ENCODE results near the gene SLC17A9. TPM values are rescaled to one million over a fixed set of nuclear protein-coding genes. Genes with fewer than 3 reads are reported as not detected.
"Not testable (repeated sequence)": the region's sequence is repeated elsewhere in the genome, so short reads cannot be mapped to it uniquely, and the experiment has no call there.

Gene SLC17A9
- polyA plus RNA-seq, 5 donors = 1.6 to 4.5 (median 4.0) TPM

DNA sequence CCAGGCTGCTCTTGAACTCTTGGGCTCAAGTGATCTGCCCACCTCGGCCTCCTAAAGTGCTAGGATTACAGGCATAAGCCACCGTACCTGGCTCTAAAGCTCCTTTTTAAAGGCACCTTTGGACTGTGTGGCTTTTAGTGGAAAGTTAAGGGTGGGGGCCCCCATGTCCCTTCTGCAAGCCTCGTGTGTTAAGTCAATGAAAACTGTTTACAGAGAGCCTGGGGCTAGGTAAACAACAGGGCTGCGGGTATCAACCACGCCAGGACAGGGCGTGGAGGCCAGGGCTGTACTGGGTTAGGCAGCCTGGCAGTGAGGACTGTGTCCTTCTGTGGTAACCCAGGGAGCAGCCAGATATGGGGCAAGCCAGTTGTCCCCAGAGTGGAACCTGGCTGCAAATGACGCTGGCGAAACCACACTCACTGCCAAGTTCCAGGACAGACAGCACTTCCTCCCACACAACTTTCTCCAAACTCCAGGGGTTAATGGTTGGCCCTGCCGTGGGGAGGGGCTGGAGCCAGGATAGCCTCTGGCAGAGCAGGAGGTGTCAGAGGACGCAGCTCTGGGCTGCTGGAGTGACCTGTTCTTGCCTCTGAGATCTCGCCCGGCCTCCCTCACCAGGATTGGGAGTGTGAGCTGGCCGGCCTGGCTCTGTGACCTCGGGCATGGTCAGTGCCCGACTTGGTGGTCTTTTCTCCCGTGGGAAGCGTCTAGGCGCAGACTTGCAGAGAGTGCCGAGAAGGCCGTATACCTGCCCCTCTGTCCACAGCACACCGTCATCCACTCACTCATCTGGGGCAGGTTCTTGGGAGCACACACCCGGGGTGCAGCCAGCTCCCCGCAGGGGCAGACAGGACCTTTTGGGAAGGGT, 3.2 kb downstream of the SLC17A9 start:
- DNase-seq = no peak

DNA sequence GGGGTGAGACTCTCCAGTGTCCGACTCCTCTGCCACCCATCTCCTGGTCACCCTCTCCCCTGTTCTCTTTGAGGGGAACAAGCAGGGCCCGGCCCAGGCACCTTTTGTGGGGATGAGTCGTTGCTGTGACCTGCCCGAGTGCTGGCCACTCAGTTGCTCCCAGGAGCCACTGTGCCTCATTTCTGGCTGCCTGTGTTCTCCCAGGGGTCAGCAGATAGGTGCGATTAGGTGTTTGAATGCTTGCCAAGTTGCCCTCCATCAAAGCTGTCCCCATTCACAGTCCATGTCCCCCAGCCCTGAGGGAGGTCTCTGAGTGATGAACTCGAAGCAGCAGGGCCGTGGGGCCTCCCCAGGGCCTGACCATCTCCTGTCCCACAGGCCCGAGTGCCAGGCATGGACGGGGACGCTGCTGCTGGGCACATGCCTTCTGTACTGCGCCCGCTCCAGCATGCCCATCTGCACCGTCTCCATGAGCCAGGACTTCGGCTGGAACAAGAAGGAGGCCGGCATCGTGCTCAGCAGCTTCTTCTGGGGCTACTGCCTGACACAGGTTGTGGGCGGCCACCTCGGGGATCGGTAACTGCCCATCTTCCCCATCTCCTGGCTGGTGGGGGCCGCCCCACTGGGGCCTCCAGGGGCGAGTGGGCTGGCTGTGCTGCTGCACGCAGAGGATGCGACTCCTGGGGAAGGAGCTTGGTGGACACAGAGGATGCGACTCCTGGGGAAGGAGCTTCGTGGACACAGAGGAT, 4.1 kb downstream of the SLC17A9 start:
- DNase-seq = no peak

GRCh38 chr20:62957136-62958117, 4.9 kb downstream of the SLC17A9 start:
- no peak for DNase-seq

DNA sequence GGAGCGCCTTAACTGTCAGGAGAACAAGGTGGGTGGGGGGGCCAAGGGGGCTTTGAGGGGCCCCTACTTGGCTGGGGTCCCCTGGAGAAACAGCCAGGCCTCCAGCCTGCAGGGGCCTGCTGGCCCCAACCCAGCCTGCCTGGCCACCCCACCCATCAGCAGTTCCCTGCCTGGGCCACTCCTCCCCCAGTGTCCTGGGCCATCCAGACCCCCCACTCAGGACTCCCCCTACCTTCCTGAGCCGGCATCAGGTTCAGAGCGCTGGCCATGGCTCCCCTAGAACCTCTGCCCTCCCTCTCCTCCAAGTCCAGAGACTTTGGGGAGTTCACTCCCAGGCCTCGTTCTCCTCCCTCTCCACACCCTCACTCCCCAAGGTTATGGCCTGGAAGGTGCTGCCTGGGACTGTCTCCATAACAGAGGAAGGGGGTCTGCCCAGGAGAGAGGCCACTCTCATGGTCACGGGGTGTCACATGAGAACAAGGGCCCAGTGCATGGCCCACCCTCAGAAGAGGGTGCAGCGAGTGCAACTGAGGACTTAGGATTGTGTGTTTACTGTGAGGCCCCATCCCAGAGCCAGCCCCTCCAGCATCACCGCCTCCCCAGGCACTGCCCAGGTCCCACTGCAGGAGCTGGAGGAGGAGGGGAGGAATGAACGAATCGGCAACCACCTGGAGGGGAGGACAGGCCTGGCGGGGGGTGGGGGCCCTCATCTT, 6.0 kb downstream of the SLC17A9 start:
- DNase-seq = no peak

DNA sequence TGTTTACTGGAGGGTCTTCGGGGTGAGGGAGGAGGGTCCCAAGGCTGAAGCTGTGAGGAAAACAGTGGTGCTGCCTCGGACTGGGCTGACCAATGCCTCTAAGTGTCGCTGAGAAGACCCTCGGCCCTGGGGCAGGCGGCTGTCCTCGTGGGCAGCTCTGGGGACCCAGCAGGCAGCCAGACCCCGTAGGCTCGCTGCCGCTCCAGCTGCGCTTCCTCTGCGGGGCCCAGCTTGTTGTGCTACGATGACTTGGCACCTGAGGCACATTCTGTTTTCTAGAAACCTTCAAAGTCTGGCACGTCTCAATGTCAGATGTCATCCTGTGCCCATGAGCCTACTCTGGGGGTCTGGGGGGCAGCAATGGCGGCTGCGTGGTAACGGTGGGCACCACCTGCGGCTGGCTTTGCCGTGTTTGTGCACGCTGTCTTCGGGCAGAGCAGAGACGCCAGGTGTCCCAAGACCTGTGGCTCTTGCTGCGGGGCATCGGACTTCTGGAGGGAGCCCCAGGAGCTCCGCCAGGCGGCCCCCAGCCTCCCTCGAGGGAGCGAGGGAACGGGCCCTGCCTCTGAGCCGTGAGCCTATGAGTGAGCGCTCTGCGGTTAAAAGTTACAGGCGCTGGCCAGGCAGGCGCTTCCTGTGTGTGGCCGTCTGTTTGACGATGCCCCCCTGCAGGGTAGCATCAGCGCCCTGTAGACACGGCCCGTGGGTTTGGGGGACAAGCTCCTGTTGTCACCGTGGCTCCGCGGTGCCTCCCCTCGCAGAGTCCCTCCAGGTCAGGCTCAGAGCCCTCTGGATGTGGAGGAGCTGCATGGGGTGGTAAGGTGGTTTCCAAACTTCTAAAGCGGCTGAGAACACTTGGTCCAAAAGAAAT, 6.8 kb downstream of the SLC17A9 start:
- no peak for DNase-seq

DNA sequence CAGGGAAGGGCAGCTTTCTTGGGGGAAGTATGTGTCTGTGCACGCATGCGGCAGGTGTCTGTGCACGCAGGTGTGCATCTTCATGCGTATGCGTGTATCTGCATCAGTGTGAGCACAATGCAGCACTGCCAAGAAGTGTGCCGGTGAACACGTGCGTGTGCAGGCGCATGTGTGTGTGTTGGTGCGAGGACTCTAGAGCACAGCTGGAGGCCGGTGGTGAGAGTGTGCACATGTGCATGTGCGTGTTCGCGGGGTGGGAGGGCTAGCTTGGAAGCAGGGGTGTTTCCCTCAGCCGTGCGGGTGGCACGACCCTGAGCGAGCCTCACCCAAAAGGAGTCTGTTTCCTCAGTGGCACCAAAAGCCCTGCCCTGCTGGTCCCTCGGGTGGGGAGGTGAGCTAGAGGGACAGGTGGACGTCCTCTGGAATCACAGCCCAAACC, 7.5 kb downstream of the SLC17A9 start:
- no peak for DNase-seq

GRCh38 chr20:62960446-62961309, 8.2 kb downstream of the SLC17A9 start:
- DNase-seq = not testable (repeated sequence)

DNA sequence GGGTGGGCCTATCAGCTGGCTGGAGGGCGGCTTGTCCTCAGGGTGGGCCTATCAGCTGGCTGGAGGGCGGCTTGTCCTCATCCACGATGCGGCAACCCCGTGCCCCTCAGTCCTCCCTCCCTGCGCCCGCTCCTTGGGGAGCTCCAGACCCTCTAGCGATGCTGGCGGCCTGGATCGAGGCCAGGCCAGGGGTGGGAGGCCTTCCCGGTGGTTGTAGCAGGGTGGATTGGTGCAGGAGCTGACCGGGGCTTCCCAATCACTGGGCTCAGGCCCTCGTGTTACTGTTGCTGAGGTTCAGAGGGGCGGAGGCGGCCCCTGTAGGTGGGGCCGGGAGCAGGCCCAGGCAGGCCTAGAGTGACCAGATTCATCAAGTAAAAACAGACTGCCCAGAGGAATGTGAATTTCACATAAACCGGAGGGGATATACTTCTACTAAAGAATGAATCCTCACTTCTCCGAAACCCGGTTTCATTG, 8.8 kb downstream of the SLC17A9 start:
- DNase-seq = no peak

GRCh38 chr20:62961799-62962198, 9.3 kb downstream of the SLC17A9 start:
- no peak for DNase-seq

- no peak for DNase-seq
These were observed 9.8 kb downstream of the SLC17A9 start for GRCh38 chr20:62962221-62962879.

DNA sequence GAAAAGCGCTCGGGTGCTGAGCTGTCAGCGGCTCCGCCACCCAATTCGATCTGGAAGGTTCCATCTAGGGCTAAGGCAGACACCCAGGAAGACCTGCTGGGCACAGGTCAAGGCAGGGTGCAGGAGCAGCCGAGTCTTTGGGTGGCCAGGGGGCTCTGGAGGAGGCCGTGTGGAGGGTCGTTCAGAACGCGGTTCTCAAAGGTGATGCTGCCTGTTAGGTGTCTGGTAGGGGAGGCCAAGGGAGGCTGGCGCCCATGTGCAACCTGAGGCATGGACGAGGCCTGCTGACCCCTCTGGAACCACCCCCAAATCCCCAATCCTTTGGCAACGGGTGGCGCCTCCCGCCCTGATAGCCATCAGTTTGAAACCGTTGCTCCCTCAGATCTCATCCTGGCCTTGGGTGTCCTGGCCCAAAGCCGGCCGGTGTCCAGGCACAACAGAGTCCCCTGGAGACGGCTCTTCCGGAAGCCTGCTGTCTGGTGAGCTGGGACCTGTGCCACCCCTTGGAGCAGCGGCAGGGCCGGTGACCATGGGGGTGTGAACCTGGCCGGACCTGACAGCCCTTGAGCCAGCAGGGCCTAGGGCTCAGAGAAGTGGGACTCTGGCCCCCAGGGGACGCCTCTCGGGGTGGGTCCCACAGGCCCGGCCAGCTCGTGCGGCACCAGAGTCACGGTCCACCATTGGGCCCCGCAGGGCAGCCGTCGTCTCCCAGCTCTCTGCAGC, 10.5 kb downstream of the SLC17A9 start:
- DNase-seq = no peak

DNA sequence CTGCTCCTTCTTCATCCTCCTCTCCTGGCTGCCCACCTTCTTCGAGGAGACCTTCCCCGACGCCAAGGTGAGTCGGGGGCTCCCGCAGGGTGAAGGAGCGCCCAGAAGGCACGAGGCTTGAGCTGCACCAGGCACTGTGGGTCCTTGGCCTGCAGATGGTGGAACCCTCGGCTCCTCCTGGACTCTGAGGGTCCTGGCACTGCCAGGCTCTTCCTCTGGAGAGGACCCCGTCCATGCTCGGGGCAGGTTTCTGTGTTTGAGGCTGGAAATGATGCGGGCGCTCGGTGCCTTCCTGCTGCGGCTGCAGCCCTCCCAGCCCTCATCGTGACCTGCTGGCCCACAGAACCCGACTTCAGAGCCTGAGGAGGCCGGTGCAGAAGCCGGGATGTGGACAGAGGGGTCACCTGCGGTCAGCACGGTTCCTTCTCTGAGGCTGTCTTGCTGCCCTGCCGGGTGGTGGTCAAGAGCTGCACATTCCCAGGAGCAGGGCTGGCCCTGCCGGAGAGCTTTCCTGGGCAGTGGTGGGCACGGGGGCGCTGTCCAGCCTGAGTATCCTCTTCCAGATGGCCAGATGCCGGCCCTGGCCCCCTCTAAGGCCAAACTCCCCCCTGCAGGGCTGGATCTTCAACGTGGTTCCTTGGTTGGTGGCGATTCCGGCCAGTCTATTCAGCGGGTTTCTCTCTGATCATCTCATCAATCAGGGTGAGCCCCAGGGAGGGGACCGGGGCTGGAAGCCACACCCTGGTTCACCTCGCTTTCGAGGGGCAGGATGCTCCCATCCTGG, 11.3 kb downstream of the SLC17A9 start:
- no peak for DNase-seq

DNA sequence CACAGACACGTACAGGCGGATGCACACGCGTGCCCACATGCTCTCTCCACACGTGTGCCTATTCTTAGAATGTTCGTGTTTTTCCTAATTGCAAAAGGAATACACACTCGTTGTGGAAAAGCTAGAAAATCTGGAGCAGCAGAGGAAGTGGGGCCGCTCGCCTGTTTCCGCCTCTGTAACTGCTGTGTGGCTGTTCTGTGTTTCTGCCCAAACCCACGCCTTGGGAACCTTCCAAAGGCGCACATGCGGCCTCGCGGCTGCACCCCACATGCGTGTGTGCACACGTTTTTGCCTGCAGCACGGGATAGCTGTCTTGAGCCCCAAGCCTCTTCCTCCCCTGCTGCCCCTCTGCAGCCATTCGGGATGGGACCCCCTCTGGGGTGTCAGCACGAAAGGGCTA, 12.2 kb downstream of the SLC17A9 start:
- DNase-seq = no peak

DNA sequence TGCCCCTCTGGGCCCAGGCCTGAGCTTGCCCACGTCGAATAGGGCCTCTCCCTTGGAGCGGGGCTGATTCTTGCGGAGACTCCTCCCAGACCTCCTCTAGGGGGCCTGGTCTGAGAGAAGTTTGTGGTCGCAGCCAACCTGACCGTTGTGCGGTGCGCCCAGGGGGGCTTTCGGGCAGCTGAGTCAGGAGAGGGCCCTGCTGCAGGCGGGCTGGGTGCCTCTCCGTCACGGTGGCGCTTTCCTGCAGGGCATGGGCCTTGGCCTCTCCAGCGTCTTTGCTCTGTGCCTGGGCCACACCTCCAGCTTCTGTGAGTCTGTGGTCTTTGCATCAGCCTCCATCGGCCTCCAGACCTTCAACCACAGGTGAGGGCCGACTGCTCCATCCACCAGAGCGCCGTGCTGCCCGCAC, 12.9 kb downstream of the SLC17A9 start:
- DNase-seq = no peak

DNA sequence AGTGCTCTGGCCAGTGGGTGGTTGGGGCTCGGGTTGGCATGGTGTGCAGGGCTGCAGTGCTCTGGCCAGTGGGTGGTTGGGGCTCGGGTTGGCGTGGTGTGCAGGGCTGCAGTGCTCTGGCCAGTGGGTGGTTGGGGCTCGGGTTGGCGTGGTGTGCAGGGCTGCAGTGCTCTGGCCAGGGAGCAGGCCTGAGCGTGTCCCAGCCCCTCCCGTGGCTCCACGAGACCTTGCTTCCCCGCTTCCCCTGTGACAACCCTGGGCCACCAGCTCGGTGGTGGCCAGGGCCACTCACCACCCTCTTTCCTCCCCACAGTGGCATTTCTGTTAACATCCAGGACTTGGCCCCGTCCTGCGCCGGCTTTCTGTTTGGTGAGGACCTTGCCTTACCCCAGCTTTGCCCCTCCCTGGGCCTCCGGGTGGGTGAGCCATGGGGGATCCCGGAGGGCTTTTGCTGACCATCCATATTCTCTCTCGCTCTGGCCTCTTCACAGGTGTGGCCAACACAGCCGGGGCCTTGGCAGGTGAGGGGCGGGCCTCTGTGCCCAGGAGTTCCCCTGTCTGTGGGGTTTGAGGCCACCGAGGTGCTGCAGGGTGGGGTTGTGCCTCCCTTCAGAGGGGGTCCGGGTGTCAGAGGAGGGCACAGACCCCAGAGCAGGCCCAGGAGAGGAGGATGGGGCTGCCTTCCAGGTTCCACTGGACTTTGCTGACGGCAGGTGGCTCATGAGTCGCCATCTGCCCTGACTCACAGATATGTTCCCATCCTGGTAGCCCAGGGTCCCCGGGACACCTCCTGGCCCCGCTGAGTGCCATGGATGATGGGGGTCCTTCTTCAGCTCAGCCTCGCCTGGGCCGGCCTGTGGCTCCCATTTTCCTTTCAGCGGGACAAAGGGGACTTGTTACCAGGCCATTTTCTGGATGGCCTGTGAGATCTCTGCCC, 14.0 kb downstream of the SLC17A9 start:
- DNase-seq = no peak

- no peak for DNase-seq
These were observed 14.6 kb downstream of the SLC17A9 start for GRCh38 chr20:62967149-62967501.
